ENCODE results near the gene MCRIP2.

Gene MCRIP2

GRCh38 chr16:593406-593805 is 48.2 kb upstream of the MCRIP2 start:
- H3K27me3 ChIP-seq (ENCODE audit: control insufficient read depth, low read length) = no peaks in the 10 kb centered on the region
- peak overlapping the region; percentile 10; the same call in 1 of the 2 replicates for H3K4me3 ChIP-seq (ENCODE audit: low read length)
- H3K27ac ChIP-seq (ENCODE audit: low read depth, low read length) = no peak overlapping the region
- peak overlapping the region; percentile 38 for H3K4me2 ChIP-seq (ENCODE audit: low read length)
- TF ChIP-seq CTCF (IDR thresholded peaks at IDR 0.05; ENCODE audit: low read depth, low read length, poor library complexity, severe bottlenecking) = no peak
- no peak for TF ChIP-seq EZH2phosphoT487 (IDR thresholded peaks at IDR 0.05; ENCODE audit: borderline replicate concordance, low read length)
- H4K20me1 ChIP-seq (ENCODE audit: control insufficient read depth, insufficient read depth, low read depth, low read length) = peaks cover 4% of the 10 kb centered on the region; the same call in 1 of the 2 replicates
- H3K9me2 ChIP-seq (replicated peaks; ENCODE audit: control insufficient read depth, low read length) = no peaks in the 10 kb centered on the region
- H3K36me3 ChIP-seq (ENCODE audit: control insufficient read depth, low read length) = peaks cover under 1% of the 10 kb centered on the region; the same call in 1 of the 2 replicates
- peaks cover 62% of the 10 kb centered on the region for H3K79me2 ChIP-seq (ENCODE audit: control insufficient read depth, low read length)
- no peaks in the 10 kb centered on the region for H3F3A ChIP-seq (ENCODE audit: control insufficient read depth, insufficient read depth)
- H3K9me3 ChIP-seq (ENCODE audit: control insufficient read depth, insufficient read depth, low read length) = no peaks in the 10 kb centered on the region
- H3K4me1 ChIP-seq (ENCODE audit: control insufficient read depth, low read length) = peaks cover 34% of the 10 kb centered on the region

- no peaks in the 10 kb centered on the region for H3F3A ChIP-seq (ENCODE audit: control insufficient read depth, insufficient read depth)
- no peaks in the 10 kb centered on the region for H3K9me2 ChIP-seq (replicated peaks; ENCODE audit: control insufficient read depth, low read length)
- peak overlapping the region; percentile 10; the same call in 1 of the 2 replicates for H3K4me3 ChIP-seq (ENCODE audit: low read length)
- H4K20me1 ChIP-seq (ENCODE audit: control insufficient read depth, insufficient read depth, low read depth, low read length) = peaks cover 4% of the 10 kb centered on the region; the same call in 1 of the 2 replicates
- peak overlapping the region; percentile 38 for H3K4me2 ChIP-seq (ENCODE audit: low read length)
- no peaks in the 10 kb centered on the region for H3K9me3 ChIP-seq (ENCODE audit: control insufficient read depth, insufficient read depth, low read length)
- no peaks in the 10 kb centered on the region for H3K27me3 ChIP-seq (ENCODE audit: control insufficient read depth, low read length)
- H3K4me1 ChIP-seq (ENCODE audit: control insufficient read depth, low read length) = peaks cover 34% of the 10 kb centered on the region
- no peak overlapping the region for H3K27ac ChIP-seq (ENCODE audit: low read depth, low read length)
- H3K79me2 ChIP-seq (ENCODE audit: control insufficient read depth, low read length) = peaks cover 58% of the 10 kb centered on the region
- TF ChIP-seq CTCF (IDR thresholded peaks at IDR 0.05; ENCODE audit: low read depth, low read length, poor library complexity, severe bottlenecking) = no peak
- no peak for TF ChIP-seq EZH2phosphoT487 (IDR thresholded peaks at IDR 0.05; ENCODE audit: borderline replicate concordance, low read length)
- H3K36me3 ChIP-seq (ENCODE audit: control insufficient read depth, low read length) = no peaks in the 10 kb centered on the region; the same call in none of the 2 replicates
These were observed 47.8 kb upstream of the MCRIP2 start for GRCh38 chr16:593807-594206.

- Histone ChIP-seq H3K79me2 (ENCODE audit: control insufficient read depth, low read length) (peaks cover 61% of the 10 kb centered on the region), H4K20me1 (ENCODE audit: control insufficient read depth, insufficient read depth, low read depth, low read length) (peaks cover 4% of the 10 kb centered on the region; the same call in 1 of the 2 replicates)
- TF ChIP-seq EZH2phosphoT487 (IDR thresholded peaks at IDR 0.05; ENCODE audit: borderline replicate concordance, low read length) (no peak), CTCF (IDR thresholded peaks at IDR 0.05; ENCODE audit: low read depth, low read length, poor library complexity, severe bottlenecking) (no peak)
These were observed 46.5 kb upstream of the MCRIP2 start for GRCh38 chr16:595094-595528.

More at GRCh38 chr16:595094-595528, 46.5 kb upstream of the MCRIP2 start:
- H3K27me3 ChIP-seq (ENCODE audit: control insufficient read depth, low read length) = no peaks in the 10 kb centered on the region
- peaks cover 4% of the 10 kb centered on the region for H3K36me3 ChIP-seq (ENCODE audit: control insufficient read depth, low read length)
- H3F3A ChIP-seq (ENCODE audit: control insufficient read depth, insufficient read depth) = no peaks in the 10 kb centered on the region
- H3K4me2 ChIP-seq (ENCODE audit: low read length) = no peak overlapping the region
- no peak overlapping the region for H3K4me3 ChIP-seq (ENCODE audit: low read length)
- H3K9me2 ChIP-seq (replicated peaks; ENCODE audit: control insufficient read depth, low read length) = no peaks in the 10 kb centered on the region
- no peaks in the 10 kb centered on the region; the same call in 1 of the 2 replicates for H3K9me3 ChIP-seq (ENCODE audit: control insufficient read depth, insufficient read depth, low read length)
- H3K27ac ChIP-seq (ENCODE audit: low read depth, low read length) = no peak overlapping the region
- H3K4me1 ChIP-seq (ENCODE audit: control insufficient read depth, low read length) = peaks cover 34% of the 10 kb centered on the region
